Thoracic aorta (tissue), 2 donors: Measurements from ENCODE around the gene RTKN. TPM values are rescaled to one million over a fixed set of nuclear protein-coding genes. Genes with fewer than 3 reads are reported as not detected.
"Not testable (repeated sequence)": the region's sequence is repeated elsewhere in the genome, so short reads cannot be mapped to it uniquely, and the experiment has no call there.

Experiments used
- ATAC-seq: fragments of 150-250 bp; one replicate; pipeline ENCODE4 v1.8.0; 2017; ENCODE audit warnings: low read depth; ENCODE audit not compliant: insufficient number of reproducible peaks, low FRiP score
- DNase-seq: peaks from one replicate; pipeline ENCODE4 v3.0.0-alpha.2; 2020; ENCODE audit warnings: low spot score
- H3K27ac ChIP-seq, 2 donors: fragments of 200-600 bp; sonication (generic); 1 replicate in 1 of 2; 2 replicates in 1 of 2; pipeline ENCODE4 v1.5.1; 2016; ENCODE audit warnings: mild to moderate bottlenecking in 2 of 2, moderate library complexity in 2 of 2
- H3K27me3 ChIP-seq: fragments of 200-600 bp; sonication (generic); replicated peaks from 2 replicates; pipeline ENCODE4 v1.6.0; 2016; ENCODE audit warnings: mild to moderate bottlenecking; ENCODE audit not compliant: insufficient read depth
- H3K36me3 ChIP-seq: fragments of 200-600 bp; sonication (generic); one replicate; pipeline ENCODE4 v1.5.1; 2016
- H3K4me1 ChIP-seq, 2 donors: fragments of 200-600 bp; sonication (generic); 1 replicate in 1 of 2; 2 replicates in 1 of 2; pipeline versions ENCODE4 v1.5.1 to v1.6.0; 2016; ENCODE audit warnings: low read depth in 2 of 2, mild to moderate bottlenecking in 1 of 2; ENCODE audit not compliant: control insufficient read depth in 1 of 2
- H3K4me3 ChIP-seq: fragments of 200-600 bp; sonication (generic); 2 replicates; pipeline ENCODE4 v1.5.1; 2016; ENCODE audit warnings: mild to moderate bottlenecking
- H3K9me3 ChIP-seq: fragments of 200-600 bp; sonication (generic); 2 replicates; pipeline ENCODE4 v1.5.1; 2016
- CTCF ChIP-seq: fragments of 200-600 bp; sonication (generic); IDR thresholded peaks from one replicate; pipeline ENCODE4 v1.5.1; 2019; ENCODE audit warnings: antibody characterized with exemption
- total RNA-seq, 2 donors: library from RNA; depleted of rRNA; stranded (reverse); fragments of >200 nt; gene quantifications; one replicate each; pipeline versions ENCODE4 v1.1.0 to v1.2.3, GENCODE V29; 2016

Gene RTKN
- total RNA-seq, 2 donors from 2014 or later: 23.2 to 25.6 TPM

DNA sequence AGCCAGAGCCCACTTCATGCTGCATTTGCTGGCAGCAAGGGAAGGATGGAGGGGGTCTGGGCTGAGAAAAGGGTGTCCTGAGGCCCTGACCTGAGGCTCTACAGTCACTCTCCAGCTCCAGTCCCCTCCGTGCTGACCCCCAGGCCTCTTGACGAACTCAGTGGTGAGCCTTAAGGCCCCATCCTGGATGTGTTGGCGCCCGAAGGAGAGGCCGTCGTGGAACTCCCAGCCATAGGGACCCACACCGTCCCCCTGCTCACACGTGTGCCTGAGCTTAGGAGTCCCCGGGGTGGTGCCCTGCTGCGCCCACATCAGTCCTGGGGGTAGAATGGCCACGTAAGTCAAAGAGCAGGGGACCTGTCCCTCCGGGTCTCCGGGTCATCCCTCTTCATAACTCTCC lies 22.7 kb upstream of the RTKN start:
- Histone ChIP-seq H3K4me1 (peaks cover 12 to 21% of the 10 kb centered on the region in 2 donors), H3K36me3 (no peaks in the 10 kb centered on the region), H3K4me3 (peak overlapping the region; percentile 92), H3K27me3 (no peaks in the 10 kb centered on the region), H3K27ac (peak overlapping the region; percentile 87 to 90), H3K9me3 (no peaks in the 10 kb centered on the region)
- TF ChIP-seq CTCF: no peak
- DNase-seq: no peak
- ATAC-seq: no peak

DNA sequence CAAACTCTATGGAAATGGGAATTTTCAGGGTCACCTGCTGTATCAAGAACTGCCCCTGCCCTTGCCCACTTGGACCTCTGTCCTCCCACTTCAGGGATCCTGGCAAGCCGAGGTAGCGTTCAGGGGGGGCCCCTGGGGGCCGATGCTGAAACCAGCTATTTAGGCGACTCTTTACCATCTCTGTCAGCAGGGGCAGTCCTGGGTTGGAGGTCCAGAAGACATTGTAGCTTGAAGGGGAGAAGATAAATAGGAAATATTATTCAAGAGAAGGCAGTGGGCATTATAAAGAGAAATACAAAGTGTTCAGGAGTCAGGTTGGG lies 21.0 kb upstream of the RTKN start:
- DNase-seq (no peak), ATAC-seq (no peak)
- Histone ChIP-seq H3K4me1 (peaks cover 15 to 30% of the 10 kb centered on the region in 2 donors), H3K27me3 (no peaks in the 10 kb centered on the region), H3K4me3 (no peak overlapping the region), H3K9me3 (no peaks in the 10 kb centered on the region), H3K36me3 (no peaks in the 10 kb centered on the region), H3K27ac (no peak overlapping the region)
- no peak for TF ChIP-seq CTCF

- DNase-seq (no peak), ATAC-seq (no peak)
- Histone ChIP-seq H3K4me1 (peaks cover 15 to 30% of the 10 kb centered on the region in 2 donors), H3K4me3 (no peak overlapping the region), H3K36me3 (no peaks in the 10 kb centered on the region), H3K27ac (no peak overlapping the region), H3K27me3 (no peaks in the 10 kb centered on the region), H3K9me3 (no peaks in the 10 kb centered on the region)
- TF ChIP-seq CTCF: no peak
Measured at GRCh38 chr2:74462054-74462785, 20.5 kb upstream of the RTKN start.

GRCh38 chr2:74461187-74462053 lies 19.7 kb upstream of the RTKN start:
- TF ChIP-seq CTCF: no peak
- Histone ChIP-seq H3K27ac (no peak overlapping the region), H3K27me3 (no peaks in the 10 kb centered on the region), H3K4me3 (no peak overlapping the region), H3K36me3 (no peaks in the 10 kb centered on the region), H3K9me3 (no peaks in the 10 kb centered on the region), H3K4me1 (peaks cover 23 to 38% of the 10 kb centered on the region in 2 donors)
- ATAC-seq: no peak
- DNase-seq: no peak

- ATAC-seq, H3K27me3 ChIP-seq, H3K36me3 ChIP-seq, H3K27ac ChIP-seq, DNase-seq, H3K4me3 ChIP-seq, H3K9me3 ChIP-seq: not testable (repeated sequence)
- peaks cover 30 to 45% of the 10 kb centered on the region in 2 donors for H3K4me1 ChIP-seq
Measured at GRCh38 chr2:74460187-74460586, 18.4 kb upstream of the RTKN start.

DNA sequence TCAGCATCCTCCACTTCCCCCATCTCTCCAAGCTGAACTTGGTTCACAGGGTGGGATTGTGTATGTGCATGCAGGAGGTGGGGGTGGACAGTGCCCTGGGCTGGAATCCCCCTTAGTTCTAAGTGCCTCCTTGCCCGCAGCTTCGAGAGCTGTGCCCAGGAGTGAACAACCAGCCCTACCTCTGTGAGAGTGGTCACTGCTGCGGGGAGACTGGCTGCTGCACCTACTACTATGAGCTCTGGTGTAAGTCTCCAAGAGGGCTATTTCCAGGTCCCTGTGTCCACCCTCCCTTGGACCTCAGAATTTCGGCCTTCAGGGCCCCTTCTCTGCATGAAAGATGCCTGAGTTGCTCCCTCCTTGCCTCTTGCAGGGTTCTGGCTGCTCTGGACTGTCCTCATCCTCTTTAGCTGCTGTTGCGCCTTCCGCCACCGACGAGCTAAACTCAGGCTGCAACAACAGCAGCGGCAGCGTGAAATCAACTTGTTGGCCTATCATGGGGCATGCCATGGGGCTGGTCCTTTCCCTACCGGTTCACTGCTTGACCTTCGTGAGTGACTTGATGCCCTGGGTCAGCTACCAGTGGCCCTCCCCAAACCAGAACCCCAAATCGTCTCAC lies 17.9 kb upstream of the RTKN start:
- not testable (repeated sequence) for H3K36me3 ChIP-seq, ATAC-seq, DNase-seq, H3K4me3 ChIP-seq, H3K27ac ChIP-seq, H3K9me3 ChIP-seq, H3K27me3 ChIP-seq
- peaks cover 30 to 45% of the 10 kb centered on the region in 2 donors for H3K4me1 ChIP-seq
